Suppressor macrophage (primary cell): ENCODE data around the gene CPE.
"Not testable (repeated sequence)": the region's sequence is repeated elsewhere in the genome, so short reads cannot be mapped to it uniquely, and the experiment has no call there.

Source experiments
- DNase-seq, 4 experiments: peaks; one replicate each; pipeline ENCODE4 v3.0.0-alpha.2; 2020 to 2022

Gene CPE

DNA sequence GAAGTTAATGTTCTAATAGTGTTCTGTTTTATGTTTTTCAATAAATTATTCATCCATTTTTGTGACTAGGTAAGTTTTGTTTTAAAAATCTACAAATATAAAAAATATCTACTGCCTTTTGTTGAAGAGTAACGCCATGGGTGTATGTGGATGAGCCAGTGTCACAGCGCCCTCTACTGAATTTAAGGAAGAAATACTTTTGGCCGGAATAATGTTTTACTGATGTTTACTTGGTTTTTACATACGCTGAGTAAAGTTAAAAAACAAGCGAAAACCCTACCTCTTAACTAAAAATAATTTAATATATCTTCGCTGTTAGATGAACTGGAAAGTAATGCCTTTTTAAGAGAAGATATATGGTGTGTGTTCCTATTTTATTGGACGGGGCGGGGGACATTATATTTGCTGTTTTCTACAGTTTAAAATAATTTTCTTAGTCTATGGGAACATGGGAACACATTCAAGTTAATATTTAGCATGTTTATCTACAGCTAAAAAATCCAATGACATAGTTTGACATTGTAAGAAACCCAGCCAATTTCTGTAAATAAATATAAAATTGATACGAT is 86.1 kb downstream of the CPE start:
- DNase-seq = peak; percentile 32 to 76 (median 60)

DNA sequence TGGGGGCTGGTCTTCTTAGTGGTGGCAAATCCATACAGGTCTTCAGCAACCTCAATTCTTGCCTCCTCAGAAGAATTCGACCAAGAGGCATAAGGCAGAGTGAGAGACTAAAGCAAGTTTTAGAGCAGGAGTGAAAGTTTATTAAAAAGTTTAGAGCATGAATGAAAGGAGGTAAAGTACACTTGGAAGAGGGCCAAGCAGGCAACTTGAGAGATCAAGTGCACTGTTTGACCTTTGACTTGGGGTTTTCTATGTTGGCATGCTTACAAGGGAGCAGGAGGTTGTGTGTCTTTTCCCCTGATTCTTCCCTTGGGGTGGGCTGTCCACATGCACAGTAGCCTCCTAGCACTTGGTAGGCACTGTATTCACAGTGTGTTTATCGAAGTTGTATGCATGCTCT is 91.2 kb downstream of the CPE start:
- no peak for DNase-seq

DNA sequence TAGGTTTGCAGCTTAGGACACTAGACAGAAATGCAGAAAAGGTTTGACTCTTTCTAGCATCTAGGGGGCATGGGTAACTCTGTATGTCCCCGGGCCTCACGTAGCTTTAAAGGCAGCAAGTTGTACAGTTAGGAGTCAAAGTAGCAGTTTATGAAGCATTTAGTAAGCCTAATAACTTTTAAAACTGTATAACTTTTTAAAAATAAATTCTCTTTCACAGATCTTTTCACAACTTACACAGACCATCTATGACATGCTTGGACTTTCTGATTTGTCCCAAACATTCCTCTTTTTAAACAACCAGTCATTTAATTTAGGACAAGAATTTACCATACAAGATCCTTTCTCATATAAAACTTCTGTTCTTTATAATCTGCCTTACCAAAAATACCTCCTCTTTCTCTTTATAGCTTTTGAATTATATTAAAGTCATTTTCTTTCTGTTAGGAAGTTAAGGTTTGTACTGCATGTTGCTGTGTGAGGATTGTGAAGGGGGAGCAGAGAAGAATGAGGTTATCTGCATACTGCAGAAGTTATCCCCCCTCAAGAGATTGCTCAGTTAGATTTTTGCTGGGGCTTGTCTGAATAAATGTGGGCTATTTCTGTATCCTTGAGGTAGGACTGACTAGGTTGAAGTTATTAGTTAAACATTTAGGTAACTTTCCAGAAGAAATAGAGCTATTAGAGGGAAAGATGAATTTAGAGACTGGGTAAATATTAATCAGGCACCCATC is 94.3 kb downstream of the CPE start:
- DNase-seq = no peak

DNA sequence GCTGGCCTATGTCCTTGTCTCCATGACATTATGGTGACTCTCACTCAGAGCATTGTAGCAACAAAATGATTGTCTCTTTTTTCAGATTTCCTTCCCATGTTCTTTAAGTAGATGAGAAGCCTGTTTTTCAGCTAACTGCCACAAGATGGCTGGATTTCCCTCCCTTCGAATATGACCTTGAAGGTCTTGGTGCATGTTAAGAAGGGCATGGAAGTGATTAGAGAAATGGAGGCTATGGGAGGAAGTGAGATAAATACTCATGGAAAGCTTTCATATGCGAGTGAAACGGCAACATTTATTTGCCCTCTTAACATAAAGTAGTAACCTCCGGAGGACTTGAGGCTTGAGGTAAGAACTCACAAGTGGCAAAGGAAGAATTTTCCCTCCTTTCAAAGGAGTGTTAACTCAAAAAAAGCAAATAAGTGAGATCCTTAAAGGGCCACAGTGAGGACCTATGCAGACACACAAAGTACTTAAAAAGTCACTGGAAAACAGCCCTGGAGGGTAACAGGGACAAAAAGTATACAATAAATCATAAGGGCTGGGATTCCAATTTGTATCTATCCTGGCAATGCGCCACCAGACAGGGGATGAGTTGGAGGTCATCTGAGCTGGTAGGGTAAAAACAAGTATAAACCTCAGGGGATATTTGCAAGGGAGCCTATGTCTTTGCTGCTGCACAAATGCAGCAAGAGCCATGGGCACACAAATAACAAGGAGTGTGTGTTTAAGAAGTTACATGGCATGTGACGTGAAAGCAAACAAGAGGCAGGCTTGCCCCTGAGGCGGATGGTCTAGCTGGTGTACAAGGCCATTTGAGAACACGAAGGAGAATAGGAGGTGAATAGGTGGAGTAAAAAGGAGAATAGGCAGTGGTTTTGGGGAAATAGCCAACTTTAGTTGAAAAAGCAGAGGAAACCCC is 96.2 kb downstream of the CPE start:
- no peak for DNase-seq

DNA sequence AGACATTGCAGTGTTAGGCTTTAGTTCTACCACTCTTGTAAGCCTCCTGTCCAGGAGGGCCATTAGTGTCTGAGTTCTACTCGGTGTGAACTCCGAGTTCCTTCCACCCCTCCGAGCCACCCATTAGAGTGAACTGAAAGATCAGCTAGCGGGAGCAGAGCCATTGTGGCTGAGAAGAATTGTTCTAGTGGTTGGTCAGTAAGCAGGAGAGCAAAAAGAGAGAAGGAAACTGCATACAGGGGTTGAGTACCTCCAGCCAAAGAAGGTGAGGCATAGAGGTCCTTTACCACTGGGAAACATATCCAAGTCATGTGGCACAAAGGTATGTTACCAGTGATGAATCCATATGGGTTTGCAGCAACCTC is 96.9 kb downstream of the CPE start:
- DNase-seq = no peak

DNA sequence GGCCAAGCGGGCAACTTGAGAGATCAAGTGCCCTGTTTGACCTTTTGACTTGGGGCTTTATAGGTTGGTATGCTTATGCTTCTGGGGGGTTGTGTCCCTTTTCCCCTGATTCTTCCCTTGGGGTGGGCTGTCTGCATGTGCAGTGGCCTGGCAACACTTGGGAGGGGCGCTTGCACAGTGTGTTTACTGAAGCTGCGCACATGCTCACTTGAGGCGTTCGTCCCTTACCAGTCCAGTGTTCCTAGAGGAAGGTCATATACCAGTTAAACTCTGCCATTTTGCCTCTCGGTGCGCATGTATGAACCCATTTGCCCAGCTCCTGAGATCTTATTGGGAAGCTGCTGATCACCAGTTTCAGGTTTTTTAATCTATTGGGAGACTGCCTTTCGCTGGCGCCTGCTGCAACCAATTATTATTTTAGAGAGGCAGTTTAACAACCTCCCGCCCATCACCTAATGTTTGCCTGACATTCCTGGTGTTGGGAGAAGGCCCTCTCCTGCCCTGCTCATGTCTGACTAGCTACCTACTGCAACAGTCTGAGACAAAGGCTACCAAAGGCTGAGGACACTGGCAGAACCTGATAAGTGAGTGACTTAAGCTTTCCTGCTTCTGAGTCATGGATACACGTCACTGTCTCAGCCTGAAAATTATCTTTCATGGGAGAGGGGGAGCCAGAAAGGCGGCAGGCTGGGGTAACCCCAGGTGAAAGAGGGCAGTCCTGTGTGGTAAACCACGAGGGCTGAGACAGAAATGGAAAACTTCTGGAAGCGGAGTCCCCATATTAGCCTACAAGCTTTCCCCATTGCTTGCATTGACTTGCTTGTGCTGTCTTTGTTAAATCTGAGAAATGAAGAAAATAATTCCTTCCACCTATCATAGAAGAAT is 97.6 kb downstream of the CPE start:
- no peak for DNase-seq

DNA sequence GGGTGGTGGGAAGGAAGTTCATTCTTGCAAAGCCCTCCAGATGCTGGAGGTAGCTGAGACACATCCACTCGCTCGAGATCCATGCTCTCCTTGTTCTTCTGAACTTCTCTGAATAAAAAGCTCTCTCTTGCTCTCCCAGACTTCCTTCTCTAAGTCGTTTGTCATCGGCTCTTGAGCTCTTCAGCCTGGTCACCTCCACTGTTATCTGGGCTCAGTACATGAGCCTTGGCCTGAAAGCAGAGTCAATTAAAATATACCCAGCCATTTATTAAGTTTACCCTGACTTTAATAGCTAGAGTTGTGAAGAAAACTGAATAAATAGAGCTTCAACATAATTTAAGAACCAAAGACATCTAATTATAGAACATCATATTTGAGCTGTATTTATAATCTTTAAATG is 99.0 kb downstream of the CPE start:
- no peak for DNase-seq

DNA sequence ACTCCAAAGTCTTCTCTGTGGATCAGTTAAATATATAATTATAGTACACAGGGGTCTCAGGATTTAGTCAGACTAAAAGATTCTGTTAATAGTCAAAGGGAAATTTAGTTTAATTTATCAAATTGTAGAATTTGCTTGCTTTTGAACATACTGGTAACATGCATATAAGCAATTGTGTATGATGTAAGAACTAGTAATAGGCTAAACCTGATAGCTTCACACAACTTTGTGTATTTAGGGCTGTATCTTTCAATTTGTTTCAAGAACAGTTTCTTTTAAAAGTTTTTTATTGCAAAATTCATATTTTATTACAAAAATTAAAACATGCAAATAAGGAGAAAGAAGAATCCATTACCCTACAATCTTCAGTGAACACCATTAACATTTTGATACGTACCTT is 99.5 kb downstream of the CPE start:
- DNase-seq = no peak

DNA sequence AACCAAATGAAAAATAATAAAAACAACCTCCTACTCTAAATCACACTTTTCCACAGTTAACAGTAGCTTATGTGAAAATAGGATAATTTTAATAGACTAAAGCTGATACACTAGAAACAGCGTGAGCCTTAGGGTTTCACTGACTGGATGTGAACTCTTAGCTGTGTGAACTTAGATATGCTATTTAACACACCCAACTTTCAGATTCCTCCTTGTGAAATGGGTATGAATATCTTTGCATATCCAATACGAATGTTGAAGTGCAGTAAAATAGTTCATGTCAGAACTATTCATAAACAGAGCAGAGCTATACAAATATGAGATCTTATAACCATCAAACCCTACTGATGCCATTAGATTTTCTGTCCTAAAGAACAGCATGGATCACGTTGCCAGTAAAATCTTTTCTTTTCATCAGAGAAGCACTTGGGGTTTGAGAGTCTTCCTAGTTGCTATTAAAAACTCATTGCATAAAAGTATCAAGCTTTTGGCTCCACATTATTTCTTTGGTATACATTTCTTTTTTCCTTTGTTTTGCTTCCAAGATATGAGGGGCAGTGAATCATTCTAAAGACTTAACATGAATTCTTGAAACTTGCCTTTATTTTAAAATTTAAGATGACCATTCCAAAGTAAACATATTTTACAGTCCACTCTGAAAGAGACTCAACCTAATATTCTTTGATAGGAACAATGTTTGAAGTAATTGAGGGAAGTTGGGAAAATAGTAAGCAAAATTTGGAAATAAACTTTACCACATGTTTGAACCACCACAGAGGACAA is 102.4 kb downstream of the CPE start:
- no peak for DNase-seq

DNA sequence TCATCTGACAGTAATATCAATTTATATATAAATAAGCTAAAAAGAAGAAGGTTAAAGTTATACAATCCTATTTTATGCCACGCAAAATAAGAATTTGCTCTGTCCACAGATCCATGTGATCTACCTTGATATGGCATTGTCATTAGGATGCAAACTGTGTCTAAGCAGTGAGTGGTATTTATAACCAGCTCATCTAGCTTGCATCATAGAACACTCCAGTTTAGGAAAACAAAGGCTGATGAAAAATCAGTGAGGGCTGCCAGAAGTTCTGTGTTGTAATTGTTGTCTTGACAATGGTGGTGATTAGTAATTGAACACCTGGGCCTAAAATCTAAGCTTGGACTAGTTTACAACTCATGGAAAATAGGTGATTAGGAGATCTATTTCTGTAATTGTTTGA is 111.0 kb downstream of the CPE start:
- DNase-seq = no peak

DNA sequence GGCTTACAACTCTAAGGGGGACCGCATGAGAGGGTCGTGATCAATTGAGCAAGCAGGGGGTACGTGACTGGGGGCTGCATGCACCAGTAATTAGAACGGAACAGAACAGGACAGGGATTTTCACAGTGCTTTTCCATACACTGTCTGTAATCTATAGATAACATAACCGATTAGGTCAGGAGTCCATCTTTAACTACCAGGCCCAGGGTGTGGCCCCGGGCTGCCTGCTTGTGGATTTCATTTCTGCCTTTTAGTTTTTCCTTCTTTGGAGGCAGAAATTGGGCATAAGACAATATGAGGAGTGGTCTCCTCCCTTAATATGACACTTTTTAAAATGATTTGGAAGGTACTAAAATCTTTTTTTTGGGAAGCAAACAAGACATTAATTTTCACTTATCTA is 113.8 kb downstream of the CPE start:
- not testable (repeated sequence) for DNase-seq

DNA sequence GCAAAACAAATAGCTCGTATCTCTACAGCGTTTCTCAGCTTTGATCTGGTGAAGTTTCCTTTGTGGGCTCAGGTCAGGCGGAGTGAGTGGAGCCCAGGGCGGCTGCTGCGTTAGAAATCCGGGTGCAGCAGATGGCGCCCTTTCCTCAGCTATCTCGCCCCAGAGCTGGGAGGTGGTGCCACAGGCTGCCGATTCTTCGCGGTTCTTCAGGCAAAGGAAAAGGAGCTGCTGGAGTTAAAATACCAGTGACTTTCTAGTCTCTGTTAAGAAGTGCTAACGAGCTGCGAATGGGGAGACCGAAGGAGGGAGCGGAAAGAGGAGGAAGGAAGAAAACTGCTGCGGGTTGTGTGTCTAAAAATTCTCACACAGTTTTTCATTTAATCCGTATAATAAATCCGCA is 114.6 kb downstream of the CPE start:
- peak; percentile 67 to 83 (median 72) for DNase-seq

DNA sequence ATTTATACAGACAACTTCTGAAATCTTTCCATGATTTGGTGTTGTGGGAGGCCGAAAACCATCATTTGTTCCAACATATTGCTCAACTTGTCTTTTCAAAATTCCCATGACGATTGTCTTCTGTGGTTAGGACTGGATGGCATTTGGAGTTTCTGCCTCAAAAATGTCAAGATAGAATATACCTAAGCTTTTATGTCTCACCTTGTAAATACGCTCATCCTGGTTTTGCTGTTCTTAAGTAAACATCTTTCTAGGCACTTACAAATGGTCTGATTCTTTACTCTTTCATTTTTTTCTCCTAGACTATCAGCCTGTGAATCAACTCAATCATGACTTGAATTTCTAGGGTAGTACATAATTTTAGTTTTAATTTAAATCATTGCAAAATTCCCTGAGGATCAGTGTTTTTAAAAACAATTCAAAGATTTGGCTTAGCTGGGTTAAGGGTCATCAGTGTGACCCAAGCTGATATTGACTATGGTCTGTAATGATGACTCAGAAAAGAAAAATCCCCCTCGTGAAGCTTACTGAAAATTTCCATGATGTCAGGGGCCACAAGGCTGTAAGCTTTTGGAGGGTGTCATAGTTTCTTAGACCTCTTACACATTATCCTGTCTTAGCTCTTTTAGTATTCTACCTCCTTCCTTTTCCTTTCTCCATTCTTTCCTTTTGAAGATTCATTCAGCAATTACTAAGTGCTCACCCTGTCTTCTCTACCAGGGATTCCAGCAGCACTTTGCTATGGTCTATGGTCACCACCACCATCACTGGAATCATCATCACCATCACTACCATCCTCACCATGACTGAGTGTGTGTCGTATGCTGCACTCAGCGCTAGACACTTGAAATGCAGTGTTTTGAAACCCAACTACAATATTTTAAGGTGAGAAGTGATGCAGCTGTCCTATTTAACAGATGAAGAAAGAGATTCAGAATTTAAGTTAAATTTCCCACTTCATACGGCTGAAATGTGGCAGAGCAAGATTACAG is 124.4 kb downstream of the CPE start:
- no peak for DNase-seq

DNA sequence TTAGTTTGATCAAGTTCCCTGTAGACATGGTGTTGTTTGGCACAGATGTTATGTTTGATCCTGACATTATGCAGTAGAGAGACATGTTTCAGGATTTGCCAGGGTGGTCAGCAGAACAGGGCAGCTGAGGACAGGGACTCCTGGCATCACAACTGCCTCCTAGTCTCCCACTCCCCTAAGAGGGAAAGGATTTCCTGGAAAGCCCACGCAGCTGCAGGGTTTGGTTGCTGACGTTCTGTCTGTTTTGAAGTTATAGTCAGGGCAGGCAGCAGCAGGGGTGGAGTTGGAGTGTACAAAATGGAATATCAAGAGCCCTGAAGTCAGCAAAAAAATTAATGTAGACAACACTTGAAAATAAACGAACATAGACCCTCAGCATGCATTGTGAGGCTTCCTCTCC is 125.4 kb downstream of the CPE start:
- DNase-seq = no peak

DNA sequence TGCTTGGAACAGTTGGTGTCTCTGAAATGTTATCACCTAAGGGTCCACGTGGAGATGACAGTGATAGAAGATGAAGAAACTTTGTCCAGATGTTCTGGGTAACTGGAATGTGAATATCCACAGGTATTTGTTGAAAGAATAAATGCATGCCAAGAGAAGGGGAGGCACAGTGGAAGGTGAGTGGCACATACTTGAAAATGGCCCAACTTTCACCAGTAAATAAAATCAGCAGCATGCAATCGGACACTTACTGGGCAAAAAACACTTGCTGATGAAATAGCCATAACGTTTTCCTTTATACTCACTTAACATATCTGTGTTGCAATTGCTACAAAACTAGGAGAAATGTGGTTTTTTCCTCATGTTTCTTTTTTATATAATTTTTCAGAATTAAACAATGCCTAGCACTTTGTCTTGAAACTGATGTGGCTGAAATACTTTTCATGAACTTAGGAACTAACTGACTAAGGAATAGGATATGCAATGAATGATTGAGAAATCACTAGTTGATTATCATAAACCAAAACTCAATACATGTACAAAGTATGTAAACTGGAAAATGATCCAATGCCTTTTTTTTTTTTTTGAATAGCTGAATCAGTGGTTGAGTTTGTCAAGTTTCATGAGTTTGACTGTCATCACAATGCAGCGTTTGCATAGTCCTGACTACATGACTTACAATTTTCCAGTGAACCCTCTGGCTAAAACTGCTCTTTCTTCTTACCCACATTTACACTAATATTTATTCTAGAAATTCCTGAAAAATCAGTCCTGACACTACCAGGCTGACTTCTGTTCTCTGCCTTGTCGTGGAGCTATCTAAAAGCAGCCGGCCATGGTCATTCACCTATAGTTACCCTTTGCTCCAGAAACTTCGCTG is 127.4 kb downstream of the CPE start:
- no peak for DNase-seq

DNA sequence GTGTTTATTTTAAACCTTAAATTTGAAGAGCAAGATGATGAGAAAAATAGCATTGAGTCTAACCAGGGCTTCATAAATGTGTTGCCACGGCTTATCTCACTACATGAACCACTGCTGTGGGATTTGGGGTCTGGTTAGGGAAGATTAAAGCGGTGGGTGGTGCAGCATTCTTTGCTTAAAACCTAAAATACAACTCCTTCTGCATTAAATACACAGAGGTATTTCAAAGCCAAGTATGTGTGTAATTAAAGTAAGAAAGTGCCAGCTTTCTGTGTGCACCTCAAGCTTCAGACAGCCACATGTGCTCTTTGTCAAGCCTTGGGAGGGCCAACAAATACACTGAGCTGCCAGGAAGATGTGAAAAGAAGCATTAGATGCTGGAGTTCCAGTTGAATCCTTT is 128.0 kb downstream of the CPE start:
- DNase-seq = no peak

DNA sequence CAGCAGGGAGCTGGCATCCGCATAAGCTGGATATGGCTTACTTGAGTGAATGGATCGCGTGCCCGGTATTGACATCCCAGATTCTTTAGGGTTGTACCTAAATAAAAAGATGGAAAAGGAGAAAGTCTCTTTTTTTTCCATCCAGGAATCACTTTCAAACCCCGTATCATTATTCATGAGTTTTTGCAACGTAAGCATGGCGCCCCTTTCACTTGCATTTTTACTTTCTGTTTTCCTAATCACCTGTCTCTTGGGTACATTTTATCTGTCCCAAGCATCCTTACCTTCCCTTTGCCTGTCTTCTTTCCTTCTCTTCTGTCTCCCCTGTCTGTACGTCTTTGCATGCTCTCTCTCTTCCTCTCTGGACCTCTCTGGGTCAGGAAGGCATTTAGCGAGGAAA is 128.6 kb downstream of the CPE start:
- no peak for DNase-seq

DNA sequence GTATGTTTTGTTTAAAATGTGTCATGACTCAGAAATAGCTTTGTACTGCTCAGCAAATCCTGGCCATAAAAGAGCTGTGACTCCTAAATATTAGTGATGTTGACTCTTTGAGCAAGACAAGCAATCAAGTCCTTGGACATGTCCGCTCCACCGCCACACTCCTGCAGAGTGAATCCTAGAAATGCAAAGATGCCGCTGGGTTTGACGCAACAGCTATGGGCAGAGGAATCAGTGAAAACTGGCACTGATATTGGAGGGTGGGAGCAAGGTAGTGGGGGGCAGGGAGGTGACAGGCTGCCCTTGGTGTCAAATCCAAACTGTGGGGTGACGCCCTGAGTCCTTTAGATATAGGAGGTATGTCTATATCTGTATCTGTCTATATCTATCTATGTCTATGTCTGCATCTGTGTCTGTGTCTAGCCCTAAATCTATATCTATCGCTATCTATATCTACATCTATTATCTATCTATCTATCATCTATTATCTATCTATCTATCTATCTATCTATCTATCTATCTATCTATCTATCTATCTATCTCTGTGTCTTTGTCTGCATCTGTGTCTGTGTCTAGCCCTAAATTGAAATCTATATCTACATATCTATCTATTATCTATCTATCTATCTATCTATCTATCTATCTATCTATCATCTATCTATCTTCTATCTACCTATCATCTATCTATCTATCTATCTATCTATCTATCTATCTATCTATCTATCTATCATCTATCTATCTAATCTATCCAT is 129.7 kb downstream of the CPE start:
- no peak for DNase-seq

DNA sequence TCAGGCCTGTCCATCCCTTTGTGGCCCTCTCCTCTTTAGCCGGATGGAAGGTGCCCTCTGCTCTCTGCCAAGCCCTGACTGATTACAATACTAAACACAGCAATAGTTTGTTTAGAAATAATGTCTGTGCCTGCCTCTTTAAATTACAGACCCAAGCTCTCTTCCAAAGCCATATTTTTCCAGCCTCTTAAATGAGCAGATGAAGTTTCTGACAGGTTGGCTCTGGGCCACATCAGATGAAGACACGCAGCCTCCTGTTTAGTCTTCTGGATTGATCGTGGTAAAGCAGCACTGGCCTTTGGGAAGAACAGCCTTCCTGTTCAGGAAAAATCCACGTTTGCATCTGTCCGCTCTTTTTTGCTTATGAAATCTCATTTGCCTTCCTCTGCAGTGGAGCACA is 133.6 kb downstream of the CPE start:
- no peak for DNase-seq
